Endothelial cell of umbilical vein (primary cell): Measurements from ENCODE around the gene CCDC171. TPM values are rescaled to one million over a fixed set of nuclear protein-coding genes. Genes with fewer than 3 reads are reported as not detected.

Source experiments
- BruUV-seq: library from RNA; stranded (reverse); fragments of 400-500 nt; replicated peaks from 2 replicates; lab custom pipeline; 2021; lab: Mats Ljungman, UMichigan
- CTCF ChIA-PET: fragments of 300-600, 350-600 bp; sonication (Branson Sonifier 250); formaldehyde crosslinking; loops from one replicate; lab custom pipeline; 2021; ENCODE audit warnings: antibody characterized with exemption, inconsistent platforms; lab: Charles Lee
- POLR2A ChIA-PET: fragments of 300-600, 350-600 bp; sonication (Branson Sonifier 250); formaldehyde crosslinking; loops from one replicate; lab custom pipeline; 2021; ENCODE audit warnings: antibody characterized with exemption, inconsistent platforms; lab: Charles Lee
- DNase-seq: peaks from one replicate; pipeline ENCODE4 v3.0.0-alpha.2; 2011; ENCODE audit warnings: low read depth, low spot score
- FAIRE-seq: peaks from 2 replicates; lab custom pipeline; 2011; peaks lifted over from hg19 to GRCh38; lab: Jason Lieb, UNC
- H2AFZ ChIP-seq: 2 replicates; pipeline ENCODE4 v1.6.0; 2012; ENCODE audit warnings: low read depth, low read length, control low read depth, inconsistent platforms
- H3K27ac ChIP-seq: 2 replicates; pipeline ENCODE4 v1.5.1; 2011; ENCODE audit warnings: low read depth, mild to moderate bottlenecking, control low read depth, low read length, moderate library complexity; ENCODE audit not compliant: insufficient read depth
- H3K27me3 ChIP-seq, 2 experiments: 2 replicates each; pipeline versions ENCODE4 v1.6.0 to v1.6.1; 2011; ENCODE audit warnings: low read length in 2 of 2, mixed read lengths in 1 of 2; ENCODE audit not compliant: control insufficient read depth in 2 of 2, insufficient read depth in 2 of 2
- H3K36me3 ChIP-seq, 2 experiments: 2 replicates in 1 of 2; 3 replicates in 1 of 2; pipeline ENCODE4 v1.5.1; 2011; ENCODE audit warnings: low read length in 2 of 2, mild to moderate bottlenecking in 1 of 2, moderate library complexity in 1 of 2; ENCODE audit not compliant: control insufficient read depth in 2 of 2, insufficient read depth in 2 of 2; ENCODE audit errors: extremely low read depth in 1 of 2
- H3K4me1 ChIP-seq: 3 replicates; pipeline ENCODE4 v1.5.1; 2011; ENCODE audit warnings: mild to moderate bottlenecking, low read length; ENCODE audit not compliant: control insufficient read depth, insufficient read depth; ENCODE audit errors: extremely low read depth
- H3K4me2 ChIP-seq: 2 replicates; pipeline ENCODE4 v1.6.1; 2011; ENCODE audit warnings: low read length, control low read depth, mixed read lengths; ENCODE audit not compliant: insufficient read depth
- H3K4me3 ChIP-seq, 3 experiments: fragments of 200-600 bp in 1 of 3; sonication (generic), shearing (Covaris generic) in 1 of 3; replicated peaks in 1 of 3; 2 replicates each; pipeline ENCODE4 v1.5.1; 2011 to 2016; ENCODE audit warnings: control low read depth in 3 of 3, low read length in 3 of 3, mild to moderate bottlenecking in 2 of 3, inconsistent platforms in 1 of 3, low read depth in 1 of 3, moderate library complexity in 1 of 3; ENCODE audit not compliant: insufficient read depth in 1 of 3
- H3K79me2 ChIP-seq: 2 replicates; pipeline ENCODE4 v1.6.0; 2012; ENCODE audit warnings: low read length, inconsistent platforms; ENCODE audit not compliant: control insufficient read depth, insufficient read depth
- H3K9ac ChIP-seq: replicated peaks from 2 replicates; pipeline ENCODE3; 2011; ENCODE audit warnings: low read length, control low read depth; ENCODE audit not compliant: insufficient read depth; ENCODE audit errors: extremely low read depth
- H3K9me1 ChIP-seq: replicated peaks from 3 replicates; pipeline ENCODE4 v1.6.0; 2011; ENCODE audit warnings: mild to moderate bottlenecking, low read length; ENCODE audit not compliant: control insufficient read depth, insufficient read depth; ENCODE audit errors: extremely low read depth
- H3K9me3 ChIP-seq: replicated peaks from 2 replicates; pipeline ENCODE4 v1.5.1; 2012; ENCODE audit warnings: low read length, inconsistent platforms; ENCODE audit not compliant: control insufficient read depth, insufficient read depth
- H4K20me1 ChIP-seq: replicated peaks from 2 replicates; pipeline ENCODE3; 2011; ENCODE audit warnings: mild to moderate bottlenecking, low read length; ENCODE audit not compliant: control insufficient read depth, insufficient read depth; ENCODE audit errors: extremely low read depth
- CTCF ChIP-seq, 2 donors: IDR thresholded peaks; 1 replicate in 1 of 2; 2 replicates in 1 of 2; pipeline ENCODE4 v1.5.1; 2011; ENCODE audit warnings: low read length in 2 of 2, mild to moderate bottlenecking in 2 of 2, moderate library complexity in 2 of 2, control low read depth in 1 of 2, inconsistent platforms in 1 of 2, low read depth in 1 of 2; ENCODE audit not compliant: insufficient read depth in 1 of 2; ENCODE audit errors: extremely low read depth in 1 of 2
- EZH2 ChIP-seq: IDR thresholded peaks from 2 replicates; pipeline ENCODE4 v1.6.1; 2012; ENCODE audit warnings: borderline replicate concordance, low read depth, mild to moderate bottlenecking, moderate library complexity, low read length, inconsistent platforms; ENCODE audit not compliant: severe bottlenecking
- FOS ChIP-seq: IDR thresholded peaks from 2 replicates; pipeline ENCODE4 v1.6.1; 2011; ENCODE audit warnings: mild to moderate bottlenecking, low read length, moderate library complexity, borderline replicate concordance; ENCODE audit not compliant: insufficient read depth
- GATA2 ChIP-seq: IDR thresholded peaks from 2 replicates; pipeline ENCODE4 v1.7.0; 2011; ENCODE audit warnings: low read depth, mild to moderate bottlenecking, moderate library complexity, mixed read lengths, low read length; ENCODE audit not compliant: insufficient read length, insufficient read depth
- JUN ChIP-seq: IDR thresholded peaks from 2 replicates; pipeline ENCODE4 v1.6.1; 2011; ENCODE audit warnings: borderline replicate concordance, low read depth; ENCODE audit not compliant: insufficient read length, insufficient read depth
- MAX ChIP-seq: IDR thresholded peaks from 2 replicates; pipeline ENCODE4 v1.6.1; 2011; ENCODE audit not compliant: insufficient read depth, insufficient read length
- MYC ChIP-seq: IDR thresholded peaks from one replicate; pipeline ENCODE4 v1.6.1; 2011; ENCODE audit warnings: mild to moderate bottlenecking, low read depth, low read length
- POLR2A ChIP-seq: IDR thresholded peaks from 2 replicates; pipeline ENCODE4 v1.6.1; 2012; ENCODE audit warnings: low read depth, mild to moderate bottlenecking, control low read depth, low read length
- POLR2AphosphoS5 ChIP-seq: IDR thresholded peaks from 2 replicates; pipeline ENCODE4 v1.6.1; 2012; ENCODE audit warnings: low read depth, mild to moderate bottlenecking, control low read depth, low read length, moderate library complexity; ENCODE audit not compliant: insufficient read depth
- dilution Hi-C: fragments of 300-500 bp; cut with MboI; formaldehyde crosslinking; loops from one replicate; pipeline ENCODE4 v1.15.0; 2019; ENCODE audit warnings: low sequenced_read_pairs; ENCODE audit not compliant: extremely low pct_ligation_motif_present
- intact Hi-C: fragments of 100-400 bp; cut with micrococcal nuclease; formaldehyde crosslinking; loops from one replicate; pipeline ENCODE4 v1.10.0; 2022
- polyA plus RNA-seq, 4 experiments: library from polyadenylated mRNA; depleted of rRNA in 3 of 4; stranded (reverse) in 3 of 4; unstranded in 1 of 4; fragments of >200 nt; gene quantifications; 2 replicates each; pipeline versions ENCODE4 v1.2.1 to v1.2.3, GENCODE V29; 2011 to 2012; ENCODE audit warnings: missing spikeins in 1 of 4
- total RNA-seq: library from RNA; stranded (reverse); gene quantifications from 2 replicates; pipeline ENCODE4 v1.2.3, GENCODE V29; 2021

Gene CCDC171
- total and polyA plus RNA-seq, 2 donors (not counting 3 experiments of a cell fraction or from before 2014, with no cell fraction given): 0.58 to 1.4 TPM

GRCh38 chr9:15782106-15782505 lies 229.3 kb downstream of the CCDC171 start:
- Histone ChIP-seq H3K27me3 (no peaks in the 10 kb centered on the region), H3K27ac (no peak overlapping the region), H3K36me3 (no peaks in the 10 kb centered on the region), H4K20me1 (no peaks in the 10 kb centered on the region), H3K9me3 (no peaks in the 10 kb centered on the region), H3K79me2 (no peaks in the 10 kb centered on the region), H3K4me2 (no peak overlapping the region), H3K9ac (no peak overlapping the region), H3K4me3 (no peak overlapping the region), H3K9me1 (no peaks in the 10 kb centered on the region), H3K4me1 (no peaks in the 10 kb centered on the region), H2AFZ (no peak overlapping the region)
- intact Hi-C loops (no loop called here), dilution Hi-C loops (no loop called here)
- BruUV-seq: no TSS peak
- no peak for TF ChIP-seq JUN
- no peak for TF ChIP-seq MYC
- TF ChIP-seq GATA2: no peak
- no peak for TF ChIP-seq POLR2A
- TF ChIP-seq CTCF (IDR thresholded peaks at IDR 0.05; ENCODE audit: extremely low read depth in 1 of 2, insufficient read depth in 1 of 2, low read depth in 1 of 2, low read length in 2 of 2): no peak
- no peak for TF ChIP-seq FOS
- TF ChIP-seq POLR2AphosphoS5: no peak
- no peak for TF ChIP-seq EZH2
- TF ChIP-seq MAX: no peak
- ChIA-PET POLR2A (no interaction called here), CTCF (no interaction called here)
- DNase-seq (no peak), FAIRE-seq (no peak)
